GM23248 (cell line): ENCODE results near the gene PRSS33. TPM values are rescaled to one million over a fixed set of nuclear protein-coding genes. Genes with fewer than 3 reads are reported as not detected.

Experiments used
- DNase-seq: peaks from one replicate; pipeline ENCODE4 v3.0.0-alpha.2; 2015
- H2AFZ ChIP-seq: fragments of 200-600 bp; sonication (generic); 2 replicates; pipeline ENCODE4 v1.6.1; 2016; ENCODE audit warnings: antibody characterized with exemption
- H3F3A ChIP-seq: fragments of 200-600 bp; sonication (generic); 2 replicates; pipeline ENCODE4 v1.6.1; 2016; ENCODE audit warnings: mild to moderate bottlenecking, antibody characterized with exemption, mixed run types; ENCODE audit not compliant: insufficient read depth
- H3K27ac ChIP-seq: fragments of 200-600 bp; sonication (generic); 2 replicates; pipeline ENCODE4 v1.5.1; 2016; ENCODE audit warnings: mild to moderate bottlenecking
- H3K27me3 ChIP-seq: fragments of 200-600 bp; sonication (generic); replicated peaks from 2 replicates; pipeline ENCODE4 v1.6.1; 2016; ENCODE audit warnings: mild to moderate bottlenecking; ENCODE audit not compliant: insufficient read depth
- H3K36me3 ChIP-seq: fragments of 200-600 bp; sonication (generic); 2 replicates; pipeline ENCODE4 v1.6.1; 2016; ENCODE audit warnings: low read depth, mild to moderate bottlenecking
- H3K4me1 ChIP-seq: fragments of 200-600 bp; sonication (generic); 2 replicates; pipeline ENCODE4 v1.6.1; 2016; ENCODE audit warnings: mild to moderate bottlenecking; ENCODE audit not compliant: insufficient read depth
- H3K4me2 ChIP-seq: fragments of 200-600 bp; sonication (generic); one replicate; pipeline ENCODE4 v1.6.1; 2016; ENCODE audit warnings: mild to moderate bottlenecking; ENCODE audit not compliant: unreplicated experiment
- H3K4me3 ChIP-seq: fragments of 200-600 bp; sonication (generic); 2 replicates; pipeline ENCODE4 v1.5.1; 2016; ENCODE audit warnings: mild to moderate bottlenecking
- H3K79me2 ChIP-seq: fragments of 200-600 bp; sonication (generic); 2 replicates; pipeline ENCODE4 v1.6.1; 2016; ENCODE audit warnings: mild to moderate bottlenecking; ENCODE audit not compliant: insufficient read depth
- H3K9ac ChIP-seq: fragments of 200-600 bp; sonication (generic); 2 replicates; pipeline ENCODE4 v1.6.1; 2016; ENCODE audit warnings: mild to moderate bottlenecking
- H3K9me2 ChIP-seq: fragments of 200-600 bp; sonication (generic); 2 replicates; pipeline ENCODE4 v1.6.1; 2016; ENCODE audit warnings: mixed run types, mild to moderate bottlenecking, moderate library complexity; ENCODE audit not compliant: insufficient read depth
- H3K9me3 ChIP-seq: fragments of 200-600 bp; sonication (generic); one replicate; pipeline ENCODE4 v1.6.1; 2017; ENCODE audit warnings: low read depth
- H4K20me1 ChIP-seq: fragments of 200-600 bp; sonication (generic); 2 replicates; pipeline ENCODE4 v1.6.0; 2016; ENCODE audit not compliant: insufficient read depth
- EZH2 ChIP-seq: fragments of 200-600 bp; sonication (generic); IDR thresholded peaks from 2 replicates; pipeline ENCODE4 v1.6.1; 2018; ENCODE audit warnings: antibody characterized with exemption, mild to moderate bottlenecking; ENCODE audit not compliant: insufficient read depth, poor library complexity, severe bottlenecking
- EZH2phosphoT487 ChIP-seq: fragments of 200-600 bp; sonication (generic); IDR thresholded peaks from 2 replicates; pipeline ENCODE4 v1.6.1; 2018; ENCODE audit warnings: antibody characterized with exemption, moderate library complexity, mild to moderate bottlenecking, low read depth; ENCODE audit not compliant: insufficient read depth
- WGBS, 2 experiments: methylation state at CpG; one replicate each; pipeline ENCODE4 v1.1.6; 2015 to 2017; ENCODE audit warnings: low lambda C conversion rate in 2 of 2, low coverage in 1 of 2; ENCODE audit errors: missing lambda C conversion rate in 2 of 2; 5-methylcytosine and 5-hydroxymethylcytosine counted together
- in situ Hi-C: fragments of 300-500 bp; cut with MboI; formaldehyde crosslinking; loops from 2 replicates; pipeline ENCODE4 v1.15.0; 2020
- polyA plus RNA-seq: library from polyadenylated mRNA; unstranded; fragments of >200 nt; fragmentation: Nextera tagmentation; extraction: Ambion mirVana; gene quantifications from 2 replicates; pipeline ENCODE4 v1.2.1, GENCODE V29; 2016
- total RNA-seq: library from RNA; depleted of rRNA; stranded (reverse); fragments of >200 nt; shearing (Covaris generic); gene quantifications from 2 replicates; pipeline ENCODE4 v1.2.3, GENCODE V29; 2014

The PRSS33 gene
- total and polyA plus RNA-seq, 2 experiments from 2014 or later, result not detected

- H2AFZ ChIP-seq, result no peak overlapping the region
- H4K20me1 ChIP-seq, result no peaks in the 10 kb centered on the region
- no peak for TF ChIP-seq EZH2phosphoT487
- no peak for TF ChIP-seq EZH2
- no peaks in the 10 kb centered on the region for H3K9me2 ChIP-seq
- peaks cover 42% of the 10 kb centered on the region for H3K36me3 ChIP-seq
- H3K4me3 ChIP-seq, result no peak overlapping the region
- H3K27me3 ChIP-seq, result no peaks in the 10 kb centered on the region
- in situ Hi-C loops, result no loop called here
- H3F3A ChIP-seq, result peaks cover 56% of the 10 kb centered on the region
- H3K27ac ChIP-seq, result no peak overlapping the region
- 71 to 75% methylated on average over 18 of the region's 18 CpGs for WGBS, 2 experiments
- no peak overlapping the region for H3K9ac ChIP-seq
- no peak overlapping the region for H3K4me2 ChIP-seq
- peaks cover 98% of the 10 kb centered on the region for H3K79me2 ChIP-seq
- DNase-seq, result no peak
- H3K4me1 ChIP-seq, result peaks cover 21% of the 10 kb centered on the region
- no peaks in the 10 kb centered on the region for H3K9me3 ChIP-seq
Observed at GRCh38 chr16:2771496-2772402, 15.6 kb downstream of the PRSS33 start.

GRCh38 chr16:2770057-2770951 lies 17.1 kb downstream of the PRSS33 start:
- H3K27me3 ChIP-seq, result no peaks in the 10 kb centered on the region
- no peak overlapping the region for H3K4me2 ChIP-seq
- H3K4me3 ChIP-seq, result no peak overlapping the region
- WGBS, 2 experiments, result 81 to 83% methylated on average over 28 to 31 of the region's 32 CpGs
- H3F3A ChIP-seq, result peaks cover 50% of the 10 kb centered on the region
- no peak overlapping the region for H3K9ac ChIP-seq
- peaks cover 98% of the 10 kb centered on the region for H3K79me2 ChIP-seq
- no peaks in the 10 kb centered on the region for H4K20me1 ChIP-seq
- H2AFZ ChIP-seq, result no peak overlapping the region
- TF ChIP-seq EZH2, result no peak
- TF ChIP-seq EZH2phosphoT487, result no peak
- H3K4me1 ChIP-seq, result peaks cover 13% of the 10 kb centered on the region
- H3K9me2 ChIP-seq, result no peaks in the 10 kb centered on the region
- no peaks in the 10 kb centered on the region for H3K9me3 ChIP-seq
- DNase-seq, result no peak
- H3K36me3 ChIP-seq, result peaks cover 57% of the 10 kb centered on the region
- H3K27ac ChIP-seq, result no peak overlapping the region
- in situ Hi-C loops, result no loop called here

- DNase-seq, result peak; percentile 52
- H3K36me3 ChIP-seq, result peaks cover 63% of the 10 kb centered on the region
- H3K27ac ChIP-seq, result no peak overlapping the region; the same call in 1 of the 2 replicates
- in situ Hi-C loops, result no loop called here
- H3K9ac ChIP-seq, result no peak overlapping the region
- 68 to 72% methylated on average over 14 of the region's 14 CpGs for WGBS, 2 experiments
- TF ChIP-seq EZH2phosphoT487 (no peak), EZH2 (no peak)
- no peaks in the 10 kb centered on the region for H3K9me3 ChIP-seq
- H3K4me2 ChIP-seq, result no peak overlapping the region
- H3K9me2 ChIP-seq, result no peaks in the 10 kb centered on the region
- H4K20me1 ChIP-seq, result no peaks in the 10 kb centered on the region
- H3K4me3 ChIP-seq, result no peak overlapping the region
- no peaks in the 10 kb centered on the region for H3K27me3 ChIP-seq
- peaks cover 54% of the 10 kb centered on the region for H3F3A ChIP-seq
- peaks cover 11% of the 10 kb centered on the region; the same call in 1 of the 2 replicates for H3K4me1 ChIP-seq
- H3K79me2 ChIP-seq, result peaks cover 98% of the 10 kb centered on the region
- H2AFZ ChIP-seq, result no peak overlapping the region
Observed at GRCh38 chr16:2769675-2770056, 17.7 kb downstream of the PRSS33 start.

- no peaks in the 10 kb centered on the region for H3K9me2 ChIP-seq
- no peak overlapping the region for H3K4me2 ChIP-seq
- WGBS, 2 experiments, result 85 to 100% methylated on average over 5 to 11 of the region's 11 CpGs
- in situ Hi-C loops, result no loop called here
- peaks cover 11% of the 10 kb centered on the region; the same call in 1 of the 2 replicates for H3K4me1 ChIP-seq
- peaks cover 98% of the 10 kb centered on the region for H3K79me2 ChIP-seq
- peaks cover 54% of the 10 kb centered on the region for H3F3A ChIP-seq
- TF ChIP-seq EZH2phosphoT487 (no peak), EZH2 (no peak)
- DNase-seq, result no peak
- H3K27me3 ChIP-seq, result no peaks in the 10 kb centered on the region
- no peak overlapping the region; the same call in 1 of the 2 replicates for H3K27ac ChIP-seq
- no peak overlapping the region for H3K9ac ChIP-seq
- no peak overlapping the region for H3K4me3 ChIP-seq
- peaks cover 68% of the 10 kb centered on the region for H3K36me3 ChIP-seq
- no peak overlapping the region for H2AFZ ChIP-seq
- H3K9me3 ChIP-seq, result no peaks in the 10 kb centered on the region
- 0 out of 2 replicates have a peak, but pooled peaks cover 2% of the 10 kb centered on the region for H4K20me1 ChIP-seq
Observed at GRCh38 chr16:2769100-2769529, 18.2 kb downstream of the PRSS33 start.
